Body of pancreas (tissue), 4 donors: ENCODE results near the gene ZNF689.

ENCODE experiments used
- POLR2A ChIP-seq, 3 donors: fragments of 450-650 bp; IDR thresholded peaks; one replicate each; pipeline ENCODE4 v1.6.1; 2016; ENCODE audit warnings: antibody characterized with exemption in 3 of 3, mild to moderate bottlenecking in 2 of 3
- TF ChIP-seq, protein P1 (sequence below), 7 experiments: fragments of 450-650 bp in 4 of 7; fragments of 200-600 bp in 3 of 7; sonication (generic) in 3 of 7; IDR thresholded peaks; one replicate each; pipeline ENCODE4 v1.5.1; 2016 to 2019; ENCODE audit warnings: antibody characterized with exemption in 7 of 7

DNA sequence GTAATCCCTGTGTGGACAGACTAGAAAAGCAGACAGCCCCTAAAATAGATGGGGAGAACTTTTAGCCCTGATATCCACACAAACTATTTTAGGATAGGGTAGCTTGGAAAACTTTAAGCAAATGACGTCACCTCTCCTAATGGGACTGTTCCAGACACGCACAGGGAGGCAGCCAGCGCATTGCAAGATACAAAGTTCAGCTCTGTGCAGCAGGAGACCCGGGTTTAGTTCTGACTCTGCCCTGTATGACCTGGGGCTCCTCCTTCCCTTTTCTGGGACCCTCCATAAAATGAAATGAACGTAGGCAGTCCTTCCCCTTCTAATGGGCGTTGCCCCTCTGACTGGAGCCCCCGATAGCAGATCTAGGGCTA is 6.3 kb downstream of the ZNF689 start:
- TF ChIP-seq, protein P1, sequence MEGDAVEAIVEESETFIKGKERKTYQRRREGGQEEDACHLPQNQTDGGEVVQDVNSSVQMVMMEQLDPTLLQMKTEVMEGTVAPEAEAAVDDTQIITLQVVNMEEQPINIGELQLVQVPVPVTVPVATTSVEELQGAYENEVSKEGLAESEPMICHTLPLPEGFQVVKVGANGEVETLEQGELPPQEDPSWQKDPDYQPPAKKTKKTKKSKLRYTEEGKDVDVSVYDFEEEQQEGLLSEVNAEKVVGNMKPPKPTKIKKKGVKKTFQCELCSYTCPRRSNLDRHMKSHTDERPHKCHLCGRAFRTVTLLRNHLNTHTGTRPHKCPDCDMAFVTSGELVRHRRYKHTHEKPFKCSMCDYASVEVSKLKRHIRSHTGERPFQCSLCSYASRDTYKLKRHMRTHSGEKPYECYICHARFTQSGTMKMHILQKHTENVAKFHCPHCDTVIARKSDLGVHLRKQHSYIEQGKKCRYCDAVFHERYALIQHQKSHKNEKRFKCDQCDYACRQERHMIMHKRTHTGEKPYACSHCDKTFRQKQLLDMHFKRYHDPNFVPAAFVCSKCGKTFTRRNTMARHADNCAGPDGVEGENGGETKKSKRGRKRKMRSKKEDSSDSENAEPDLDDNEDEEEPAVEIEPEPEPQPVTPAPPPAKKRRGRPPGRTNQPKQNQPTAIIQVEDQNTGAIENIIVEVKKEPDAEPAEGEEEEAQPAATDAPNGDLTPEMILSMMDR (IDR thresholded peaks at IDR 0.05), result no peak
- no peak for TF ChIP-seq POLR2A (IDR thresholded peaks at IDR 0.05)
